ENCODE results near the gene DOCK2.

DOCK2 gene

DNA sequence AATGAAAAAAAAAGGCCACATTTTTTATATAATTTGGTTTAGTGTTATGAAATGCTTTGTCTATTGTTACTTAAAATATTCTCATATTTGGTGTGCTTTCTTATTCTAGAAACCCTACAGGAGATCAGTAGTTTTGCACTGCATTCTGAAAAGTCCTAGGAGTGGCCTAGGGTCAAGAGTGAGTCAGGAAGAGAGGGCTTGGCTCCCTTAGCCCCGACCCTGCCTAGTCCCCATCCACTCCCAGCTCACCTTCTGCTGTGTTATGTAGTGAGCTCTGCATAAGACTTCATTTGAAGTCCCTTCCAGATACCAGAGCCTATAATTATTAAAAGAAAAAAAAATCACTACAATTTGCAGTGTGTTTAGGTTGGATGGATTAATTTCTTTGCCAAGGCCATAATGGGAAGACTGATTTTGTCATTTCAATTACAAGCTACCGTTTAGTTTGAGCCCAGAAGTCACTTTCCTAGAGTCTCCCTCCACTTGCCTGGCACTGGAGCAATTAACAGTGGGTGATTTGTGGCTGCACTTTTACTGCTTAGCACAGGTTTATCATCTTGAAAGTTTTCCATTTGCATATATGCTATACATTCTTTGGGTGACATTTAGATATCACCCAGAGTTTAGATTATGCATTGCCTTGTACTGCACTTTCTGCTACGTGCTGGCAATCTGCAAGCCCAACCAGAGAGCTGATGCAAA, 199.9 kb downstream of the DOCK2 start:
- H3K4me1 ChIP-seq (ENCODE audit: control insufficient read depth, low read length): no peaks in the 10 kb centered on the region
- no peaks in the 10 kb centered on the region for H3K27me3 ChIP-seq (ENCODE audit: control insufficient read depth, low read length)
- H3F3A ChIP-seq (ENCODE audit: control insufficient read depth, insufficient read depth): no peaks in the 10 kb centered on the region
- no peaks in the 10 kb centered on the region for H4K20me1 ChIP-seq (ENCODE audit: control insufficient read depth, insufficient read depth, low read depth, low read length)
- H3K9me2 ChIP-seq (replicated peaks; ENCODE audit: control insufficient read depth, low read length): no peaks in the 10 kb centered on the region
- TF ChIP-seq EZH2phosphoT487 (IDR thresholded peaks at IDR 0.05; ENCODE audit: borderline replicate concordance, low read length): no peak
- TF ChIP-seq, protein P1, sequence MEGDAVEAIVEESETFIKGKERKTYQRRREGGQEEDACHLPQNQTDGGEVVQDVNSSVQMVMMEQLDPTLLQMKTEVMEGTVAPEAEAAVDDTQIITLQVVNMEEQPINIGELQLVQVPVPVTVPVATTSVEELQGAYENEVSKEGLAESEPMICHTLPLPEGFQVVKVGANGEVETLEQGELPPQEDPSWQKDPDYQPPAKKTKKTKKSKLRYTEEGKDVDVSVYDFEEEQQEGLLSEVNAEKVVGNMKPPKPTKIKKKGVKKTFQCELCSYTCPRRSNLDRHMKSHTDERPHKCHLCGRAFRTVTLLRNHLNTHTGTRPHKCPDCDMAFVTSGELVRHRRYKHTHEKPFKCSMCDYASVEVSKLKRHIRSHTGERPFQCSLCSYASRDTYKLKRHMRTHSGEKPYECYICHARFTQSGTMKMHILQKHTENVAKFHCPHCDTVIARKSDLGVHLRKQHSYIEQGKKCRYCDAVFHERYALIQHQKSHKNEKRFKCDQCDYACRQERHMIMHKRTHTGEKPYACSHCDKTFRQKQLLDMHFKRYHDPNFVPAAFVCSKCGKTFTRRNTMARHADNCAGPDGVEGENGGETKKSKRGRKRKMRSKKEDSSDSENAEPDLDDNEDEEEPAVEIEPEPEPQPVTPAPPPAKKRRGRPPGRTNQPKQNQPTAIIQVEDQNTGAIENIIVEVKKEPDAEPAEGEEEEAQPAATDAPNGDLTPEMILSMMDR (IDR thresholded peaks at IDR 0.05; ENCODE audit: low read depth, low read length, poor library complexity, severe bottlenecking): no peak
- no peak overlapping the region for H3K4me3 ChIP-seq (ENCODE audit: low read length)
- H3K9me3 ChIP-seq (ENCODE audit: control insufficient read depth, insufficient read depth, low read length): no peaks in the 10 kb centered on the region
- peaks cover 41% of the 10 kb centered on the region for H3K36me3 ChIP-seq (ENCODE audit: control insufficient read depth, low read length)
- no peak overlapping the region for H3K4me2 ChIP-seq (ENCODE audit: low read length)
- H3K79me2 ChIP-seq (ENCODE audit: control insufficient read depth, low read length): no peaks in the 10 kb centered on the region
- no peak overlapping the region for H3K27ac ChIP-seq (ENCODE audit: low read depth, low read length)

DNA sequence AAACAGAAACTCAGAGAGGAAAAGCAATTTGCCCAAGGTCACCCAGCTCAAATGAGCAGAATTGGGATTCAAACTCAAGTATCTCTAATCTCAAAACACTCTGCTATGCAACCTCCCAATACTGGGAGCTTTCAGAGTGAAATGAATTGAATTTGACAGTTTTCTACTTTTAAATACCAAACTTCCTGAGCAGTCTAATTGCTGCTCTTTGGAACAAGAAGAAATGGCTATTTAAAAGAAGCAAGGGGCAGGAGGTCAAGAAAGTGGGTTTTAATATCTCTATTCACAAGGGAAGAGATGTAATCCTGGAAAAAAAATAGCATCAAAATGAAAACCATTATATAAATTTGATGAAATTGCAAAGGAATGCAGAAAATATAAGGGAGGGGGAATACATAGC, 200.6 kb downstream of the DOCK2 start:
- TF ChIP-seq EZH2phosphoT487 (IDR thresholded peaks at IDR 0.05; ENCODE audit: borderline replicate concordance, low read length): no peak
- TF ChIP-seq, protein P1 (IDR thresholded peaks at IDR 0.05; ENCODE audit: low read depth, low read length, poor library complexity, severe bottlenecking): no peak
- Histone ChIP-seq H3K4me2 (ENCODE audit: low read length) (no peak overlapping the region), H3K4me1 (ENCODE audit: control insufficient read depth, low read length) (no peaks in the 10 kb centered on the region), H3K27ac (ENCODE audit: low read depth, low read length) (no peak overlapping the region), H3K4me3 (ENCODE audit: low read length) (no peak overlapping the region), H4K20me1 (ENCODE audit: control insufficient read depth, insufficient read depth, low read depth, low read length) (no peaks in the 10 kb centered on the region), H3K36me3 (ENCODE audit: control insufficient read depth, low read length) (peaks cover 44% of the 10 kb centered on the region), H3F3A (ENCODE audit: control insufficient read depth, insufficient read depth) (no peaks in the 10 kb centered on the region), H3K9me3 (ENCODE audit: control insufficient read depth, insufficient read depth, low read length) (no peaks in the 10 kb centered on the region), H3K9me2 (replicated peaks; ENCODE audit: control insufficient read depth, low read length) (no peaks in the 10 kb centered on the region), H3K79me2 (ENCODE audit: control insufficient read depth, low read length) (no peaks in the 10 kb centered on the region), H3K27me3 (ENCODE audit: control insufficient read depth, low read length) (no peaks in the 10 kb centered on the region)

GRCh38 chr5:169838688-169839087, 201.6 kb downstream of the DOCK2 start:
- no peaks in the 10 kb centered on the region for H3K27me3 ChIP-seq (ENCODE audit: control insufficient read depth, low read length)
- peaks cover 47% of the 10 kb centered on the region for H3K36me3 ChIP-seq (ENCODE audit: control insufficient read depth, low read length)
- no peak overlapping the region for H3K4me3 ChIP-seq (ENCODE audit: low read length)
- no peak overlapping the region for H3K4me2 ChIP-seq (ENCODE audit: low read length)
- no peak for TF ChIP-seq EZH2phosphoT487 (IDR thresholded peaks at IDR 0.05; ENCODE audit: borderline replicate concordance, low read length)
- TF ChIP-seq, protein P1 (IDR thresholded peaks at IDR 0.05; ENCODE audit: low read depth, low read length, poor library complexity, severe bottlenecking): no peak
- no peaks in the 10 kb centered on the region for H3K9me3 ChIP-seq (ENCODE audit: control insufficient read depth, insufficient read depth, low read length)
- H3K79me2 ChIP-seq (ENCODE audit: control insufficient read depth, low read length): no peaks in the 10 kb centered on the region
- H3K4me1 ChIP-seq (ENCODE audit: control insufficient read depth, low read length): no peaks in the 10 kb centered on the region
- no peak overlapping the region for H3K27ac ChIP-seq (ENCODE audit: low read depth, low read length)
- H3K9me2 ChIP-seq (replicated peaks; ENCODE audit: control insufficient read depth, low read length): no peaks in the 10 kb centered on the region
- H4K20me1 ChIP-seq (ENCODE audit: control insufficient read depth, insufficient read depth, low read depth, low read length): no peaks in the 10 kb centered on the region
- H3F3A ChIP-seq (ENCODE audit: control insufficient read depth, insufficient read depth): no peaks in the 10 kb centered on the region

All from DOHH2 (cell line).